Germinal center (tissue), 1 donor: ENCODE results near the gene NMRAL1.

ENCODE experiments used
- DNase-seq: peaks from one replicate; pipeline ENCODE4 v3.0.0; 2012; ENCODE audit warnings: mixed read lengths, low spot score

The NMRAL1 gene

GRCh38 chr16:4465977-4466779, 8.2 kb downstream of the NMRAL1 start:
- no peak for DNase-seq

DNA sequence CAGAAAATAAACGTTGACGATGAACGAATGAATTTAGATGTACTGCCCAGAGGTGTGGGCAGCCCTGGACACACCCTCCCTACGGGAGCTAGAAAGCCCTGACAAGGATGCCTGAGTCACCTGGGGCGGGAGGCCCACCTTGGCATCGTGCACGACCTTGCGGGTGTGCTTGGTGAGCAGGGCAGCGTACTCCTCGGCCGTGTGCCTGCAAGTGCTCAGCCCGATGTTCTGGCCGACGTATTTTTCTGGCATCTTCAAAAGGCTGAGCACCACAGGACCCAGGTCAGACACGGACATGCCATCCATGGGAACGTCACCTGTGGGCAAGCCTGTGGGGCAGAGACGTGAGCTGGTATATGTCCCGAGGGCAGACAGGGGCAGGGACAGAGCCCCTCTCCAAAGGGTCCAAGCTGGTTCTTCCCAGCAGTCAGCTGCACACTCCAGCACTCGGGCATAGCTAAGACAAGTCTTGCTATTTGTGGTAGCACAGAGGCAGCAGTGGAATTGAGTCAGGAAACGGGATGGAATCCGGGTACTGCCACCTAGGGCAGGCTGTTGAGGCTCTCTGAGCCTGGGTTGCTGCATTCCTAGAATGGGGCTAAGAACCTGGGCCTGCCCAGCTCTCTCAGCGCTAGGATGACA, 10.8 kb downstream of the NMRAL1 start:
- DNase-seq, result no peak

DNA sequence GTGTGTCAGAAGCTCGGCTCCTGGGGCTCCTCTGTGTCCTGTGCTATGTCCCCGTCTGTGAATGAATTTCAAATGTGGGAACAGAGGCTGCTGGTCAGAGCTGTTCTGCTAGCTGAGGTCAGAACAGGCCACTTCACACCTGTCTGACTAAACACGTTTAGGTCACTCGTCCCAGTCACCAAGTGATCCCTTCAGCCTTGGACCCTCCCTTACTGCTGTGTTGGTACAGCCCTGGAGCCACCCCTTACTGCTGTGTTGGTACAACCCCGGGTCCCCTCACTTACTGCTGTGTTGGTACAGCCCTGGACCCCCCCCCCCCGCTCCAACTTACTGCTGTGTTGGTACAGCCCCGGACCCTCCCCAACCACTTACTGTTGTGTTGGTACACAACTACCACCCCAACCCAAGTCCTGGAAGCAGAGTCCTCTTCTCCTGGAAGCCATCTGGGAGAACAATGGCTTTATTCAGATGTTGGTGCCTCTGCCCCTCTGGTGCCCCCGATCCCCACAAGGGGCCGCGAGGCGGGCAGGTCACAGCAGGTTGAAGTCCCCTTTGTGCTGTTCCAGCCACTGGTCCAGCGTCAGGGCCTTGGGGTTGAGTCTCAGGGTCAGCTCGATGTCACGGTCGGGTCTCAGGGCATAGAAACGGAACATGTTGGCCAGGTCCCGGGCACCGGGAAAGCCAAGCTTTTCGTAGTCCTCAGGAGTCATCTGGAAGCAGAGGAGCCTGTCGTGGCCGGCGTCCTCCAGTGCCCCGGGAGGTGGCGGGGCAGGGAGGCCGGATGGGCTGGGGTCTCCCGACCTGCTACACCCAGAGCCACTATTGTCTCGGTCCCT, 13.0 kb downstream of the NMRAL1 start:
- DNase-seq, result no peak

DNA sequence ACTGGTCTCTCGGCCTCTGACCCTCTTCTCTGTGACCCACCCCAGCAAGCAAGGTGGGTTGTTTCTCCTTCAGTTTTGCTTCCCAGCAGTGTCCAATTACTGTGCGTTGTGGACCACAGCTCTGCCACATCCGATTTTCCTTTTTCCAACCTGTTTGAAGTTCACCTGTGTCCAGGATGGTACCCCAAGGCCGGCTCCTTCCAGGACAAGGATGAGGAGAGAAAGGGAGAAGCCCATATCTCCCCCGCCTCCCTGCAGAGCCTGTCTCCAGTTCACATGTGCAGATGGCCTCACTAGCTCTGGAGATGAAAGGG, 13.5 kb downstream of the NMRAL1 start:
- DNase-seq, result no peak

- no peak for DNase-seq
Measured at GRCh38 chr16:4455951-4456350, 18.5 kb downstream of the NMRAL1 start.

DNA sequence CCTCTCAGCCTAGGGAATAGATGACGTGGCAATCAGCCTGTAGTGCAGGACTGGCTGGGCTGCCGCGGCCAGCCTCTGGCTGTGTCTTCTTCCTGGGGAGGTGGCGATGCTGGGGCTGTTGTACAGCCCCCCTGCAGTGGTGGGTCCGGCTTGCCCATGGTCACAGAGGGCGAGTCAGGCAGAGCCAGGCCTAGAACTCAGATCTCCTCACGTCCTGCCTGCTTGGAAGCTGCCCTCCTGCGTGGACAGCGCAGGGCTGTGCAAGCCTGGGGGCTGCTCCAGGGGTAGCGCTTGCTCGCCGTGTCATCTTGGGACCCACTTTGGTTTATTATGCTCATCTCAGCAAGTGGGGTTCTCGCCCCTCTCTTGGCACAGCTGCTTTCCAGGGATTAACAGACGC, 19.3 kb downstream of the NMRAL1 start:
- no peak for DNase-seq

DNA sequence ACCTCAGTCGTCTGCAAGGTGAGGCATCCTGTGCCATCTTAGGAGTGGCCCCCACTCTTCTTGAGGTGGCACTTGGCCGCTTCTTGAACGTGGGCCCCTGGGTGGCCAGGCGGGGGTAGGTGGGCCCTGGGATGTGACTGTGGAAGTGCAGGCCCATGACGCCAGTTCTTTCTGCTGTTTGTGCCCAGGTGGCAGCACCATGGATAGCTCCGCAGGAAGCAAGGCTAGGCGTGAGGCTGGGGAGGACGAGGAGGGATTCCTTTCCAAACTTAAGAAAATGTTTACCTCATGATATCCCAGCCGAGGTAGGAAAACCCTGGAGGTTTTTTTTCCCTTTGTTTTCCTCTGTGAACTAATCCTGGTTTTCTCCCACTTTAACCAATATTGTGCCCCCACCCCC, 19.8 kb downstream of the NMRAL1 start:
- no peak for DNase-seq

DNA sequence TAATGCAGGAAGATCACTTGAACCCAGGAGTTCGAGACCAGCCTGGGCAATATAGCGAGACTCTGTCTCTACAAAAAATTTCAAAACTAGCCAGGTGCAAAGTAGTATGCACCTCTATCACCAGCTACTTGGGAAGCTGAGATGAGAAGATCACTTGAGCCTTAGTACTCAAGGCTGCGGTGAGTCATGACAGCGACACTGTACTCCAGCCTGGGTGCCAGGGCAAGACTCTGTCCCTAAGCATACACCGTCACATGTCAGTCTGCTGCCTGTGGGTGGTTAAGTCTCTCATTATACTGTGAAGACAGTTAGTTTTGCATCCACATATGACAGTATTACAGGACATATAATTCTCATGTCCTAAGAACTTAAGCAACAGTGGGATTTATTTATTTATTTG, 21.8 kb downstream of the NMRAL1 start:
- DNase-seq, result no peak

DNA sequence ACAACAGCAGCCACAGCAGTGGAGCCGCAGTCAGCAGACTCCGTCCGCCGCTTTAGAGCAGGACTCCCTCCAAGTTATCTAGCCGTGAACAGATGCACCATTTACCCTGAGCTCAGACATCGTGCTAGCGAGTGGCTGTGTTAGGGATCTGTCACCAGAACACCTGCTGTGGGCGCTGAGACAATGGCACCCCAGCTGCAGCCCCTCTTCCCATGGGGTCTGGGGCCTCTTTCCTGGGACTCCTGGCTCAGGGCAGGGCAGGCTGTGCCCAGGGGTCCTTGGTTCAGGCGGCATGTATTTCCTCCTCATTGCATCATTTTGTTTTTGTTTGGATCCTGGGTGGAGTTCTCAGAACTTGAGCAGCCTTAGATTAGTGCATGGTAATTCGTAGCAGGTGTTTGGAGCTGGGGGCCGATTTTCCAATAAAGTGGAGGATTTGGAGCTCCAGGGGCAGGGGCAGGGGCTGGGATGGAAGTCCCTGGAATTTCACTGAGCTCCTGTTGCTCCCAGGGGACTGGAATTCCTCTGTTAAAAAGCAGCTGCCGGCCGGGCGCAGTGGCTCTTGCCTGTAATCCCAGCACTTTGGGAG, 23.4 kb downstream of the NMRAL1 start:
- DNase-seq, result no peak

DNA sequence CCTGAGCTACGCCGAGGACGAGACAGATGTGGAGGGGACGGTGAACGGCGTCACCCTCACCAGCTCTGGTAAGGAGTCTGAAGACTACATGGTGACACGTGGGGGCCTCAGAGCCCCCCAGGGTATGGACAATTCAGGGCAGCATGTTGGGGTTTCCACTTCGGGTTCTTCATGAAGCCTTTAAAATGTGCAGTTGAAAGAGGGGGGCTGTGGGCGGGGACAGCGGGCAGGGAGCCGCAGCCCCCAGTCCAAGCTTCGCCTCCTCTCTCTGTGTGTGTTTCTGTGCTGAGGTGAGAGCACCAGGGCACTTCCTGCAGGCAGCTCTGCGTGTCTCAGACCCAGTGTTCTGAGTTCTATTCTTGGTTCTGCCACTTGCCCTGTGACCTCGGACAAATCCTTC, 24.0 kb downstream of the NMRAL1 start:
- no peak for DNase-seq

DNA sequence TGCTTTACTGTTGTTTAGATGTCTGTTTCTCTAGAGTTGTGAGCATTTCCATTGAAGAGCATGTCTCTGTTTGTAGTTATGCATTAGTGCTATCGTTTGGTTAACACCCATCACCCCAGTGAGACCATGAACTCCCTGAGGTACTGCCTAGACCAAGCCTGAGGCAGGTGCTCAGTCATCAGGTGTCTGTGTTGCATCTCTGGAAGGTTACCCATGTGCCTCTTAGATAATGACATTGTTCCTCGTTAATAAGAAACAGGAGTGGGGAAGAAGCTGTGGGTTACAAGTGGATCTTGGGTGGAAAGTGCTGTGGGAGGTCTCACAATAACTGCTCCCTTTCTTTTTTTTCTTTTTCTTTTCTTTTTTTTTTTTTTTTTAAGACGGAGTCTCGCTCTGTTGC, 30.4 kb downstream of the NMRAL1 start:
- DNase-seq, result no peak

GRCh38 chr16:4443271-4443670, 31.2 kb downstream of the NMRAL1 start:
- DNase-seq, result no peak

DNA sequence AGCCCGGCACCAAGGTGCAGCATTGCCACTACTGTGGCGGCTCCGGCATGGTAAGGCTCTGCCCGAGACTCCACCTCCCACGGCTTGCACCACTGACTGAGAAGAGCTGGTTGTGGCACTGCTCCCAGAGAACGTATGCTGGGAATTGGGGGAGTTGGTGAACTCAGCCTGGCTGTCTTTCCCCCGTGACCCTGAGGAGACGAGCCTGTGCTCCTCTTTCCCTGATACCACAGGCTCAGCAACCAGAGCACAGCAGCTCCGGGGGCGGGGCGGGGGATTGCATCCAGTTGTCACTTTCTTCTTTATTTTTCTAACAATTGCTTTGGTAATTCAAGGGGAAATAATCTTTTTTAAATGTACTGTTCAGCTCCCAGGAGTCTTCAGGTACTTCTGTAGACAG, 32.1 kb downstream of the NMRAL1 start:
- no peak for DNase-seq

DNA sequence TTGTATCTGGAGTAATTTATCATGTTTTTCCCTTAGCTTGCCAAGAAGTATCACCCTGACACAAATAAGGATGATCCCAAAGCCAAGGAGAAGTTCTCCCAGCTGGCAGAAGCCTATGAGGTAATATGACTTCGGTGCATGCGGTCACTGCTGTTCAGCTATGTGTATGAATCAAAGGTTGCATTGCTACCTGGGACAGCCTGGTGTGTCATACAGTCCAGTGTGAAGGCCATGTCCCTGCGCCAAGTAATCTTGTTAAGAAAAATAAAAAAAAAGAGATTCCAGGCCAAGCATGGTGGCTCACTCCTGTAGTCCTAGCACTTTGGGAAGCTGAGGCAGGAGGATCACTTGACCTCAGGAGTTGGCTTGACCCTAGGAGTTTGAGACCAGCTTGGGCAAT, 37.1 kb downstream of the NMRAL1 start:
- DNase-seq, result no peak

DNA sequence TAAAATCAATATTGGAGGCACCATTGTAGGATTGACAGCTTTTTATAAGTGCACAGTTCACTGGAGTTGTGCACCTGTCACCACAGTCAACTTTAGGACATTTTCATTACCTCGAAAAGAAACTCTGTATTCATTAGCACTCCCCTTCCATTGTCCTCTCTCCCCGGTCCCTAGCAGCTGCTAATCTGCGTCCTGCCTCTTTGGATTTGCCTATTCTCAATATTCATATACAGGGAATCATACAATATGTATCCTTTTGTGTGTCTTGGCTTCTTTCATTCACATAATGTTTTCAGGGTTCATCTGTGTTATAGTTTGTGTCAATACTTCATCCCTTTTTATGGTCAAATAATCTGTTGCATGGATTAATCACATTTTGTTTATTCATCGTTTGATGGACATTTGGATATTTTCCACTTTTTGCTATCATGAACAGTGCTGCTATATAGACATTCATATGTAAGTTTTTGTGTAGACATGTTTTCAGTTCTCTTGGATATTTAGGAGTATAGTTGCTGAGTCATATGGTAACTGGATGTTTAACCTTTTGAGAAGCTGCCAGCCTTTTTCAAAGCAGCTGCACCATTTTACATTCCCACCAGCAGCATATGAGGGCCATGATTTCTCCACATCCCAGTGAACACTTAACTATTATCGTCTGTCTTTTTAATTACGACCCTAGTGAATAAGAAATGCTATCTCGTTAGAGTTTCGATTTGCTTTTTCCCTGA, 38.9 kb downstream of the NMRAL1 start:
- no peak for DNase-seq

DNA sequence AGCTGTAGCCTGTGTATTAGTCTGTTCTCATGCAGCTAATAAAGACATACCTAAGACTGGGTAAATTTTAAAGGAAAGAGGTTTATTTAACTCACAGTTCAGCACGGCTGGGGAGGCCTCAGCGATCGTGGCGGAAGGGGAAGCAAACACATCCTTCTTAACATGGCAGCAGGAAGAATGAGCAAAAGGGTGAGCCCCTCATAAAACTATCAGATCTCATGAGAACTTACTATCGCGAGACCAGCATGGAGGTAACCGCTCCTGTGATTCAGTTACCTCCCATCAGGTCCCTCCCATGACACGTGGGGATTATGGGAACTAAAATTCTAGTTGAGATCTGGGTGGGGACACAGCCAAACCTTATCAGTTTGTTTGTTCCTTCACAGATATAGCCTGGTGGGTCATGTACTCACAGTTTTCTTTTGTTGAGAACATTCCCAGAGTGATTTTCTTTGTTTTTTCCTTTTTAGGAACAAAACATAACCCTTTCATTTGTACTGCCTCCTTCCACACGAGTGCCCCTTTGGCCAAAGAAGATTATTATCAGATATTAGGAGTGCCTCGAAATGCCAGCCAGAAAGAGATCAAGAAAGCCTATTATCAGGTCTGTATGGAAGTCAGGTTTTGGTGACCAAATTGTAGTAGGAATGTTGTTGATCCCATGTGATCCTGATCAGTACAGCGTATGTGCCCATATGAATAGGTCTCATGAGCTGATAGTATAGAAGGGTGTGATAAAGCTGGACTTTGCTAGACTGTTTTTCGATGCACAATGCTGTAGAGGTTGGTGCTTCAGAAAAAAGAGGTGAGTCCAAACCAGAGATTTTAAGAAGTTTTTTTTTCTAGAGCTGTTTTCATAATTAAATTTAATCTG, 40.3 kb downstream of the NMRAL1 start:
- DNase-seq, result no peak

- no peak for DNase-seq
Measured at GRCh38 chr16:4433228-4433627, 41.2 kb downstream of the NMRAL1 start.

DNA sequence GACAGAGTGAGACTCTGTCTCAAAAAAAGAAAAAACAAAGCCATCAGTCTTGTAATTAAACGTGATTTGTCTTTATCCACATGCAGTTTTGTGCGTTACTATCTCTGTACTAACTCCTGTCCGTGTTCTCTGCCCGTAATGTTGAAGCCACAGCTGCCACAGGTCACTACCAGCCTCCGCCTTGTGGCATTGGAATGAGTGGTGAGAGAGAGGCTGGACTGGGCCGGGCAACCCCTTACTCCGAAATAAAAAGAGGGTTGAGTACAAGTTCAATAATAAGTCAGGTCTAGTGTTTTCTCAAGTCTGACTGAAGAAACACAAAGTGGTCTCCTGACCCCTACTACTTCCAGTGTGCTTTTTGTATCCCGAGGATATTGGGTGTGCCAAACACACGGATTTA, 43.4 kb downstream of the NMRAL1 start:
- DNase-seq, result no peak

GRCh38 chr16:4428500-4428899, 45.9 kb downstream of the NMRAL1 start:
- no peak for DNase-seq

DNA sequence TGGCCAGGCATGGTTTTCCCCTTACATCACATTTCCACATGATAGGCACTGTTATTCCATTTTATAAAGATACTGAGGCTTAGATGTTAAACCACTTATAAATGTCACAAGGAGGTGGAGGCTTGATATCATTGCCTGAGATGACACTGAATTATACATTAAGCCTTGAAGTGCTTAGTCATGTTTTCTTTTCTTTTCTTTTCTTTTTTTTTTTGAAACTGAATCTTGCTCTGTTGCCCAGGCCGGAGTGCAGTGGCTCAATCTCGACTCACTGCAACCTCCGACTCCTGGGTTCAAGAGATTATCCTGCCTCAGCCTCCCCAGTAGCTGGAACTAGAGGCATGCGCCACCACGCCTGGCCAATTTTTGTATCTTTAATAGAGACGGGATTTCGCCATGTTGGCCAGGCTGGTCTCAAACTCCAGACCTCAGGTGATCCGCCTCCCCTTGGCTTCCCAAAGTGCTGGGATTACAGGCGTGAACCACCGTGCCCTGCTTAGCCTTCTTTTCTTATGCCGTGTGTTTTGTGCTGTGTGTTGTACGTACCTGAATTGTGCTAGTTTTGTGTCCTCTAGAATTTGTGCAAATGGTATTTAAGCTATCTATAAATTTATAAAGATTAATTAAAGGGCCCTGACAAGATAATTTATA, 47.6 kb downstream of the NMRAL1 start:
- no peak for DNase-seq
